ENCODE measurements around the gene CYB561A3.
A peak's percentile ranks its signal among the peaks of the same experiment; 100 is the strongest.

Gene CYB561A3

GRCh38 chr11:61343792-61344745 lies 17.6 kb downstream of the CYB561A3 start:
- no peak for DNase-seq

- DNase-seq, result no peak
Measured at GRCh38 chr11:61342207-61342803, 19.4 kb downstream of the CYB561A3 start.

GRCh38 chr11:61341706-61342105 lies 20.0 kb downstream of the CYB561A3 start:
- no peak for DNase-seq

- DNase-seq, result no peak
Measured at GRCh38 chr11:61340979-61341378, 20.7 kb downstream of the CYB561A3 start.

GRCh38 chr11:61339490-61339878 lies 22.2 kb downstream of the CYB561A3 start:
- DNase-seq, result no peak

- no peak for DNase-seq
Measured at GRCh38 chr11:61338783-61339489, 22.7 kb downstream of the CYB561A3 start.

- no peak for DNase-seq
Measured at GRCh38 chr11:61337706-61338470, 23.8 kb downstream of the CYB561A3 start.

GRCh38 chr11:61336171-61336935 lies 25.3 kb downstream of the CYB561A3 start:
- DNase-seq, result peak; percentile 70 to 75

- DNase-seq, result no peak
Measured at GRCh38 chr11:61335355-61335710, 26.3 kb downstream of the CYB561A3 start.

- DNase-seq, result no peak
Measured at GRCh38 chr11:61334434-61335354, 27.0 kb downstream of the CYB561A3 start.

- peak in 1 of 2 experiments; percentile 10 for DNase-seq
Measured at GRCh38 chr11:61333550-61334433, 27.9 kb downstream of the CYB561A3 start.

GRCh38 chr11:61332797-61333549 lies 28.7 kb downstream of the CYB561A3 start, which contains the start of the genes DDB1 and TKFC:
Gene DDB1 (minus strand): TSS chr11:61333105. CDS start chr11:61332968, 137 bp downstream.
Gene TKFC (plus strand): TSS chr11:61333228. CDS start chr11:61334729, 1,501 bp downstream.
- peak; percentile 95 to 96 for DNase-seq

GRCh38 chr11:61332281-61332796 lies 29.3 kb downstream of the CYB561A3 start:
- DNase-seq, result no peak

- no peak for DNase-seq
Measured at GRCh38 chr11:61331651-61332050, 30.0 kb downstream of the CYB561A3 start.

GRCh38 chr11:61329871-61330270 lies 31.8 kb downstream of the CYB561A3 start:
- DNase-seq, result no peak

GRCh38 chr11:61328351-61328750 lies 33.3 kb downstream of the CYB561A3 start:
- DNase-seq, result no peak

GRCh38 chr11:61327669-61328071 lies 34.0 kb downstream of the CYB561A3 start:
- no peak for DNase-seq

- no peak for DNase-seq
Measured at GRCh38 chr11:61325649-61326414, 35.9 kb downstream of the CYB561A3 start.

Measured in activated CD4-positive, alpha-beta T cell treated with anti-CD3 and anti-CD28 coated beads, Interleukin-2, amount 50 U/mL, for 4 hours (primary cell).